SK-N-SH (cell line): ENCODE results near the gene MET. TPM values are rescaled to one million over a fixed set of nuclear protein-coding genes. Genes with fewer than 3 reads are reported as not detected.

Experiments used
- CTCF ChIA-PET: fragments of 300-600, 350-600 bp; formaldehyde crosslinking; extraction: SDS; loops from one replicate; lab custom pipeline; 2021; lab: Yijun Ruan, JAX
- POLR2A ChIA-PET: fragments of 350-600 bp; sonication (Branson Sonifier 250); formaldehyde crosslinking; extraction: SDS; loops from one replicate; lab custom pipeline; 2020; ENCODE audit warnings: antibody characterized with exemption, inconsistent platforms; lab: Yijun Ruan, JAX
- DNase-seq: peaks from one replicate; pipeline ENCODE4 v3.0.0; 2012
- H2AFZ ChIP-seq: fragments of 200-600 bp; sonication (generic); 2 replicates; pipeline ENCODE4 v1.8.1; 2016; ENCODE audit warnings: antibody characterized with exemption, mild to moderate bottlenecking, low read depth
- H3F3A ChIP-seq: fragments of 200-600 bp; sonication (generic); replicated peaks from 2 replicates; pipeline ENCODE3; 2016; ENCODE audit warnings: antibody characterized with exemption, mild to moderate bottlenecking; ENCODE audit not compliant: insufficient read depth
- H3K27ac ChIP-seq, 2 experiments: fragments of 200-500 bp in 1 of 2; fragments of 200-600 bp in 1 of 2; sonication (Bioruptor generic) in 1 of 2; sonication (generic), shearing (Covaris generic) in 1 of 2; 2 replicates each; pipeline versions ENCODE4 v1.5.1 to v1.6.1; 2014 to 2016; ENCODE audit warnings: low read depth in 2 of 2, inconsistent platforms in 1 of 2, low read length in 1 of 2, mild to moderate bottlenecking in 1 of 2, mixed read lengths in 1 of 2
- H3K27me3 ChIP-seq: fragments of 200-600 bp; sonication (generic), shearing (Covaris generic); 2 replicates; pipeline ENCODE4 v1.6.1; 2016; ENCODE audit warnings: mixed run types; ENCODE audit not compliant: insufficient read depth
- H3K36me3 ChIP-seq, 2 experiments: fragments of 200-500 bp in 1 of 2; fragments of 200-600 bp in 1 of 2; sonication (Bioruptor generic) in 1 of 2; sonication (generic) in 1 of 2; replicated peaks in 1 of 2; 2 replicates each; pipeline versions ENCODE3 to v1.5.1; 2014 to 2016; ENCODE audit warnings: low read length in 1 of 2, mild to moderate bottlenecking in 1 of 2; ENCODE audit not compliant: insufficient read depth in 2 of 2, control insufficient read depth in 1 of 2
- H3K4me1 ChIP-seq, 2 experiments: fragments of 200-500 bp in 1 of 2; fragments of 200-600 bp in 1 of 2; sonication (Bioruptor generic) in 1 of 2; sonication (generic), shearing (Covaris generic) in 1 of 2; 2 replicates each; pipeline versions ENCODE4 v1.5.1 to v1.6.1; 2014 to 2016; ENCODE audit warnings: low read depth in 1 of 2, low read length in 1 of 2, mixed run types in 1 of 2; ENCODE audit not compliant: insufficient read depth in 2 of 2, control insufficient read depth in 1 of 2
- H3K4me2 ChIP-seq: fragments of 200-600 bp; sonication (generic), shearing (Covaris generic); 2 replicates; pipeline ENCODE4 v1.6.1; 2017; ENCODE audit warnings: mixed run types
- H3K4me3 ChIP-seq, 2 experiments: fragments of 200-500 bp in 1 of 2; fragments of 200-600 bp in 1 of 2; sonication (Bioruptor generic) in 1 of 2; sonication (generic), shearing (Covaris generic) in 1 of 2; 2 replicates each; pipeline versions ENCODE4 v1.5.1 to v1.8.1; 2014 to 2016; ENCODE audit warnings: low read depth in 2 of 2, inconsistent platforms in 1 of 2, low read length in 1 of 2, mild to moderate bottlenecking in 1 of 2, mixed read lengths in 1 of 2, moderate library complexity in 1 of 2
- H3K79me2 ChIP-seq: fragments of 200-600 bp; sonication (generic); 2 replicates; pipeline ENCODE4 v1.8.1; 2017; ENCODE audit warnings: mild to moderate bottlenecking; ENCODE audit not compliant: insufficient read depth
- H3K9ac ChIP-seq: fragments of 200-600 bp; sonication (generic); 2 replicates; pipeline ENCODE4 v1.6.1; 2017; ENCODE audit warnings: mixed run types
- H3K9me2 ChIP-seq: fragments of 200-600 bp; sonication (generic); 2 replicates; pipeline ENCODE4 v1.6.1; 2017; ENCODE audit warnings: mixed run types
- H3K9me3 ChIP-seq: fragments of 200-600 bp; sonication (generic); 2 replicates; pipeline ENCODE4 v1.6.1; 2017; ENCODE audit warnings: mixed run types, mild to moderate bottlenecking, moderate library complexity
- H4K20me1 ChIP-seq: fragments of 200-600 bp; sonication (generic); 2 replicates; pipeline ENCODE4 v1.6.1; 2017; ENCODE audit warnings: mild to moderate bottlenecking, mixed run types; ENCODE audit not compliant: insufficient read depth
- CHD2 ChIP-seq: fragments of 150-350 bp; IDR thresholded peaks from 2 replicates; pipeline ENCODE4 v1.6.1; 2018; ENCODE audit warnings: low read length; ENCODE audit not compliant: partially characterized antibody
- EP300 ChIP-seq, 2 experiments: IDR thresholded peaks; 2 replicates each; pipeline versions ENCODE4 v1.4.0 to v1.6.1; 2012; ENCODE audit warnings: borderline replicate concordance in 1 of 2, low read depth in 1 of 2, low read length in 1 of 2
- EZH2phosphoT487 ChIP-seq: fragments of 200-600 bp; sonication (generic); IDR thresholded peaks from 2 replicates; pipeline ENCODE4 v1.6.1; 2017; ENCODE audit warnings: low read depth, mixed run types, mild to moderate bottlenecking, antibody characterized with exemption, moderate library complexity, borderline replicate concordance
- FOXM1 ChIP-seq: IDR thresholded peaks from 2 replicates; pipeline ENCODE4 v1.4.0; 2012; ENCODE audit warnings: low read depth, mild to moderate bottlenecking
- JUND ChIP-seq: IDR thresholded peaks from 2 replicates; pipeline ENCODE4 v1.4.0; 2012
- MEF2A ChIP-seq: IDR thresholded peaks from 2 replicates; pipeline ENCODE4 v1.4.0; 2012; ENCODE audit warnings: low read depth, borderline replicate concordance
- NRF1 ChIP-seq: IDR thresholded peaks from 2 replicates; pipeline ENCODE4 v1.6.1; 2012; ENCODE audit warnings: low read depth, mild to moderate bottlenecking, low read length
- RAD21 ChIP-seq: IDR thresholded peaks from 2 replicates; pipeline ENCODE4 v1.6.1; 2012; ENCODE audit warnings: mild to moderate bottlenecking, low read length
- REST ChIP-seq: IDR thresholded peaks from 2 replicates; pipeline ENCODE4 v1.6.1; 2012; ENCODE audit warnings: mild to moderate bottlenecking, low read depth, low read length, moderate library complexity
- RFX5 ChIP-seq: IDR thresholded peaks from 2 replicates; pipeline ENCODE4 v1.6.1; 2012; ENCODE audit warnings: mild to moderate bottlenecking, improper control_type of control experiment, low read length
- RXRA ChIP-seq: IDR thresholded peaks from 2 replicates; pipeline ENCODE4 v1.4.0; 2012; ENCODE audit warnings: low read depth, mild to moderate bottlenecking, borderline replicate concordance
- SMC3 ChIP-seq: IDR thresholded peaks from 2 replicates; pipeline ENCODE4 v1.6.1; 2012; ENCODE audit warnings: low read depth, low read length, improper control_type of control experiment
- TAF1 ChIP-seq: IDR thresholded peaks from 2 replicates; pipeline ENCODE4 v1.6.1; 2012; ENCODE audit warnings: low read depth, mild to moderate bottlenecking, low read length, moderate library complexity, borderline replicate concordance
- TEAD4 ChIP-seq: IDR thresholded peaks from 2 replicates; pipeline ENCODE4 v1.4.0; 2012; ENCODE audit warnings: mild to moderate bottlenecking, borderline replicate concordance; ENCODE audit not compliant: insufficient read depth
- USF1 ChIP-seq: IDR thresholded peaks from 2 replicates; pipeline ENCODE4 v1.4.0; 2012; ENCODE audit warnings: low read depth, borderline replicate concordance
- USF2 ChIP-seq: fragments of 150-350 bp; IDR thresholded peaks from 2 replicates; pipeline ENCODE4 v1.6.1; 2017; ENCODE audit warnings: antibody characterized with exemption, low read length, low read depth, borderline replicate concordance
- WGBS: methylation state at CpG from one replicate; pipeline ENCODE4 v1.1.6; 2017; ENCODE audit warnings: low lambda C conversion rate; 5-methylcytosine and 5-hydroxymethylcytosine counted together
- polyA plus RNA-seq, 3 experiments: library from polyadenylated mRNA; depleted of rRNA; stranded (reverse); fragments of >200 nt; gene quantifications; 2 replicates each; pipeline ENCODE4 v1.2.3, GENCODE V29; 2012

The MET gene
- polyA plus RNA-seq, 1 of the 3 experiments (the other 2 are of a cell fraction): 38.7 TPM

GRCh38 chr7:116647290-116647689, 24.7 kb upstream of the MET start:
- H4K20me1 ChIP-seq: no peaks in the 10 kb centered on the region
- POLR2A ChIA-PET: no interaction called here
- H3K79me2 ChIP-seq: no peaks in the 10 kb centered on the region
- H3K27ac ChIP-seq: no peak overlapping the region
- H3F3A ChIP-seq: no peaks in the 10 kb centered on the region
- no peaks in the 10 kb centered on the region; the same call in 1 of the 2 replicates for H3K27me3 ChIP-seq
- no peaks in the 10 kb centered on the region for H3K4me1 ChIP-seq
- H3K9me2 ChIP-seq: no peaks in the 10 kb centered on the region
- no peaks in the 10 kb centered on the region for H3K9me3 ChIP-seq
- TF ChIP-seq TAF1: no peak
- TF ChIP-seq EZH2phosphoT487: no peak
- TF ChIP-seq REST: no peak
- TF ChIP-seq JUND: no peak
- TF ChIP-seq RAD21: no peak
- TF ChIP-seq TEAD4: no peak
- no peak for TF ChIP-seq FOXM1
- no peak for TF ChIP-seq CHD2
- TF ChIP-seq SMC3: no peak
- no peak for TF ChIP-seq USF1
- no peak for TF ChIP-seq EP300 (IDR thresholded peaks at IDR 0.05; ENCODE audit: borderline replicate concordance in 1 of 2, low read depth in 1 of 2, low read length in 1 of 2)
- TF ChIP-seq MEF2A: no peak
- TF ChIP-seq RXRA: no peak
- TF ChIP-seq USF2: no peak
- TF ChIP-seq RFX5: no peak
- no peak for TF ChIP-seq NRF1
- TF ChIP-seq, all 33 proteins: peak for 0
- Histone ChIP-seq H3K4me2 (no peak overlapping the region), H3K4me3 (no peak overlapping the region), H3K36me3 (no peaks in the 10 kb centered on the region), H3K9ac (no peak overlapping the region), H2AFZ (no peak overlapping the region)
- WGBS: 32% methylated on average over 2 of the region's 2 CpGs
- no peak for DNase-seq
- CTCF ChIA-PET: interaction anchor here (0.6 to 1.6 kb wide), 2 partner anchors 10 to 389 kb away, joined by 3 to 5 read pairs; no protein-coding TSS in a partner anchor
